HG02678 (cell line): ENCODE data around the gene MRPL20.

Experiments used
- ATAC-seq: cut with Tn5 transposase; IDR thresholded peaks from one replicate; pipeline ENCODE4 v1.9.1; 2021; ENCODE audit warnings: mild to moderate bottlenecking, moderate library complexity; ENCODE audit not compliant: unreplicated experiment

Gene MRPL20

GRCh38 chr1:1366699-1367066 is 40.4 kb downstream of the MRPL20 start:
- no peak for ATAC-seq

GRCh38 chr1:1365875-1366698 is 41.0 kb downstream of the MRPL20 start:
- ATAC-seq = no peak

- no peak for ATAC-seq
Observed at GRCh38 chr1:1364266-1364665, 42.8 kb downstream of the MRPL20 start.

GRCh38 chr1:1361982-1362423 is 45.1 kb downstream of the MRPL20 start:
- ATAC-seq = no peak

- no peak for ATAC-seq
Observed at GRCh38 chr1:1361233-1361981, 45.7 kb downstream of the MRPL20 start.

GRCh38 chr1:1360506-1361169 is 46.5 kb downstream of the MRPL20 start:
- no peak for ATAC-seq

- ATAC-seq = no peak
Observed at GRCh38 chr1:1359664-1360468, 47.2 kb downstream of the MRPL20 start.

GRCh38 chr1:1359308-1359663 is 47.8 kb downstream of the MRPL20 start:
- ATAC-seq = no peak

GRCh38 chr1:1358433-1359271 is 48.4 kb downstream of the MRPL20 start, which contains the start of gene MXRA8:
MXRA8 (minus strand) TSS chr1:1358555; CDS start chr1:1358504, 51 bp downstream.
- no peak for ATAC-seq

GRCh38 chr1:1357871-1358432 is 49.1 kb downstream of the MRPL20 start:
- ATAC-seq = no peak

GRCh38 chr1:1356796-1357401 is 50.2 kb downstream of the MRPL20 start:
- no peak for ATAC-seq

- no peak for ATAC-seq
Observed at GRCh38 chr1:1356166-1356795, 50.8 kb downstream of the MRPL20 start.

- no peak for ATAC-seq
Observed at GRCh38 chr1:1355416-1355815, 51.7 kb downstream of the MRPL20 start.

- ATAC-seq = no peak
Observed at GRCh38 chr1:1354271-1355247, 52.5 kb downstream of the MRPL20 start.

- no peak for ATAC-seq
Observed at GRCh38 chr1:1353389-1354151, 53.5 kb downstream of the MRPL20 start.

GRCh38 chr1:1352786-1353388 is 54.2 kb downstream of the MRPL20 start:
- no peak for ATAC-seq
